Endothelial cell (in vitro differentiated cells): ENCODE data around the gene WIZ. TPM values are rescaled to one million over a fixed set of nuclear protein-coding genes. Genes with fewer than 3 reads are reported as not detected.
"Not testable (repeated sequence)": the region's sequence is repeated elsewhere in the genome, so short reads cannot be mapped to it uniquely, and the experiment has no call there.

Experiments
- DNase-seq: peaks from one replicate; pipeline ENCODE4 v3.0.0; 2021; ENCODE audit warnings: low spot score
- H3K27ac Mint-ChIP-seq: one replicate; pipeline ENCODE4 v1.8.0; 2021; ENCODE audit warnings: mixed read lengths, inconsistent platforms; ENCODE audit not compliant: unreplicated experiment
- H3K27me3 Mint-ChIP-seq: one replicate; pipeline ENCODE4 v1.8.0; 2021; ENCODE audit warnings: mild to moderate bottlenecking, moderate library complexity, mixed read lengths, inconsistent platforms; ENCODE audit not compliant: unreplicated experiment
- H3K36me3 Mint-ChIP-seq: one replicate; pipeline ENCODE4 v1.8.0; 2021; ENCODE audit warnings: mild to moderate bottlenecking, low read depth, mixed read lengths, inconsistent platforms; ENCODE audit not compliant: unreplicated experiment
- H3K4me1 Mint-ChIP-seq: one replicate; pipeline ENCODE4 v1.8.0; 2021; ENCODE audit warnings: mild to moderate bottlenecking, mixed read lengths, inconsistent platforms; ENCODE audit not compliant: unreplicated experiment
- H3K4me3 Mint-ChIP-seq: one replicate; pipeline ENCODE4 v1.8.0; 2021; ENCODE audit warnings: mild to moderate bottlenecking, mixed read lengths, inconsistent platforms; ENCODE audit not compliant: unreplicated experiment
- H3K9me3 Mint-ChIP-seq: one replicate; pipeline ENCODE4 v1.8.0; 2021; ENCODE audit warnings: mixed read lengths, inconsistent platforms; ENCODE audit not compliant: unreplicated experiment
- CTCF ChIP-seq: fragments of 200-600 bp; sonication (generic); IDR thresholded peaks from one replicate; pipeline ENCODE4 v1.5.0; 2021; ENCODE audit warnings: antibody characterized with exemption; ENCODE audit not compliant: unreplicated experiment
- total RNA-seq: library from RNA; stranded (reverse); fragmentation: NEBNext Ultra II Directional; extraction: Animal tissue kit (Norgen Biotek cat#: 25700); gene quantifications from one replicate; pipeline ENCODE4 v1.2.1, GENCODE V29; 2021; ENCODE audit not compliant: unreplicated experiment

WIZ gene
- total RNA-seq, 1 donor from 2014 or later: 79.0 TPM

- TF ChIP-seq CTCF: no peak
- H3K27me3 Mint-ChIP-seq: peaks cover 10% of the 10 kb centered on the region
- H3K4me1 Mint-ChIP-seq: peaks cover 18% of the 10 kb centered on the region
- DNase-seq: no peak
- peaks cover 19% of the 10 kb centered on the region for H3K36me3 Mint-ChIP-seq
- H3K4me3 Mint-ChIP-seq: peak overlapping the region; percentile 100
- H3K27ac Mint-ChIP-seq: no peak overlapping the region
- no peaks in the 10 kb centered on the region for H3K9me3 Mint-ChIP-seq
These were observed 30.2 kb downstream of the WIZ start for GRCh38 chr19:15419413-15420025.

- H3K27me3 Mint-ChIP-seq: peaks cover 10% of the 10 kb centered on the region
- TF ChIP-seq CTCF: peak; percentile 56
- H3K4me3 Mint-ChIP-seq: peak within 1 kb of the TSS; percentile 100
- peaks cover 18% of the 10 kb centered on the region for H3K4me1 Mint-ChIP-seq
- peaks cover 19% of the 10 kb centered on the region for H3K36me3 Mint-ChIP-seq
- peak within 1 kb of the TSS; percentile 92 for H3K27ac Mint-ChIP-seq
- DNase-seq: peak; percentile 94
- H3K9me3 Mint-ChIP-seq: no peaks in the 10 kb centered on the region
These were observed 31.0 kb downstream of the WIZ start, which contains the start of gene AKAP8L for GRCh38 chr19:15418579-15419412. TSS of gene AKAP8L (minus strand) at chr19:15418988. CDS start at chr19:15418923, 65 bp downstream.

- Mint-ChIP-seq H3K4me1 (peaks cover 21% of the 10 kb centered on the region), H3K36me3 (peaks cover 13% of the 10 kb centered on the region), H3K4me3 (peak overlapping the region; percentile 100), H3K27ac (peak overlapping the region; percentile 68), H3K9me3 (no peaks in the 10 kb centered on the region), H3K27me3 (peaks cover 10% of the 10 kb centered on the region)
- DNase-seq: no peak
- no peak for TF ChIP-seq CTCF
These were observed 31.6 kb downstream of the WIZ start for GRCh38 chr19:15418231-15418578.

GRCh38 chr19:15417699-15418098 is 32.1 kb downstream of the WIZ start:
- H3K27ac Mint-ChIP-seq: peak overlapping the region; percentile 68
- DNase-seq: no peak
- H3K4me1 Mint-ChIP-seq: peaks cover 21% of the 10 kb centered on the region
- H3K9me3 Mint-ChIP-seq: no peaks in the 10 kb centered on the region
- H3K27me3 Mint-ChIP-seq: peaks cover 10% of the 10 kb centered on the region
- peaks cover 9% of the 10 kb centered on the region for H3K36me3 Mint-ChIP-seq
- peak overlapping the region; percentile 100 for H3K4me3 Mint-ChIP-seq
- TF ChIP-seq CTCF: no peak

GRCh38 chr19:15412832-15413231 is 36.9 kb downstream of the WIZ start:
- Mint-ChIP-seq H3K4me1 (peaks cover 17% of the 10 kb centered on the region), H3K36me3 (peaks cover 5% of the 10 kb centered on the region), H3K27ac (peak overlapping the region; percentile 3), H3K9me3 (no peaks in the 10 kb centered on the region), H3K27me3 (no peaks in the 10 kb centered on the region), H3K4me3 (no peak overlapping the region)
- DNase-seq: no peak
- TF ChIP-seq CTCF: no peak

GRCh38 chr19:15411351-15411750 is 38.4 kb downstream of the WIZ start:
- not testable (repeated sequence) for H3K27ac Mint-ChIP-seq, H3K4me1 Mint-ChIP-seq, H3K4me3 Mint-ChIP-seq

More at GRCh38 chr19:15411351-15411750, 38.4 kb downstream of the WIZ start:
- not testable (repeated sequence) for H3K36me3 Mint-ChIP-seq, H3K27me3 Mint-ChIP-seq, DNase-seq, H3K9me3 Mint-ChIP-seq
